HFF-Myc (cell line): ENCODE results near the gene ZNF652.

Source experiments
- DNase-seq: peaks from one replicate; pipeline ENCODE4 v3.0.0-alpha.2; 2011; ENCODE audit warnings: low read depth; ENCODE audit errors: extremely low read depth
- H3K4me3 ChIP-seq: replicated peaks from 2 replicates; pipeline ENCODE4 v1.5.1; 2011; ENCODE audit warnings: low read depth, mild to moderate bottlenecking, control low read depth, low read length
- CTCF ChIP-seq: IDR thresholded peaks from 2 replicates; pipeline ENCODE4 v1.5.1; 2012; ENCODE audit warnings: mild to moderate bottlenecking, low read depth, low read length, control low read depth; ENCODE audit errors: missing control alignments

Gene ZNF652

GRCh38 chr17:49361902-49362722 lies at the start of gene ZNF652:
ZNF652 (minus strand) TSS chr17:49362250; CDS start chr17:49317725, 44,525 bp downstream.
- DNase-seq: no peak
- H3K4me3 ChIP-seq: peak within 1 kb of the TSS; percentile 84
- no peak for TF ChIP-seq CTCF

GRCh38 chr17:49409066-49409465 lies 47.0 kb upstream of the ZNF652 start:
- H3K4me3 ChIP-seq: no peak overlapping the region
- no peak for TF ChIP-seq CTCF
- DNase-seq: no peak

- no peak overlapping the region for H3K4me3 ChIP-seq
- no peak for DNase-seq
- TF ChIP-seq CTCF: peak; percentile 93
Measured at GRCh38 chr17:49407981-49408501, 46.0 kb upstream of the ZNF652 start.

GRCh38 chr17:49407086-49407485 lies 45.0 kb upstream of the ZNF652 start:
- no peak for DNase-seq
- TF ChIP-seq CTCF: no peak
- no peak overlapping the region for H3K4me3 ChIP-seq

- H3K4me3 ChIP-seq: no peak overlapping the region
- TF ChIP-seq CTCF: no peak
- DNase-seq: no peak
Measured at GRCh38 chr17:49406421-49407061, 44.5 kb upstream of the ZNF652 start.

GRCh38 chr17:49404906-49405305 lies 42.9 kb upstream of the ZNF652 start:
- DNase-seq: no peak
- no peak for TF ChIP-seq CTCF
- H3K4me3 ChIP-seq: no peak overlapping the region
